H1 (cell line): Measurements from ENCODE around the gene SLC5A2. TPM values are rescaled to one million over a fixed set of nuclear protein-coding genes. Genes with fewer than 3 reads are reported as not detected.

Experiments used
- CTBP2 ChIP-seq: IDR thresholded peaks from 2 replicates; pipeline ENCODE4 v1.7.0; 2011; ENCODE audit warnings: borderline replicate concordance, mild to moderate bottlenecking, moderate library complexity, mixed read lengths, low read length; ENCODE audit not compliant: insufficient read depth, insufficient read length
- KDM1A ChIP-seq: fragments of 200-600, 300-600 bp; sonication (generic); IDR thresholded peaks from 2 replicates; pipeline ENCODE4 v1.7.1; 2016; ENCODE audit warnings: mild to moderate bottlenecking, low read length, borderline replicate concordance
- MAFK ChIP-seq: IDR thresholded peaks from 2 replicates; pipeline ENCODE4 v1.6.1; 2012; ENCODE audit warnings: low read depth, mild to moderate bottlenecking, improper control_type of control experiment, low read length
- NRF1 ChIP-seq: IDR thresholded peaks from 2 replicates; pipeline ENCODE4 v1.6.1; 2011; ENCODE audit warnings: mild to moderate bottlenecking, low read depth, low read length, improper control_type of control experiment
- POLR2A ChIP-seq, 2 experiments: IDR thresholded peaks; 1 replicate in 1 of 2; 2 replicates in 1 of 2; pipeline ENCODE4 v1.6.1; 2011; ENCODE audit warnings: low read depth in 2 of 2, low read length in 2 of 2, mild to moderate bottlenecking in 2 of 2; ENCODE audit errors: control extremely low read depth in 1 of 2
- RXRA ChIP-seq: IDR thresholded peaks from 2 replicates; pipeline ENCODE4 v1.6.1; 2011; ENCODE audit warnings: low read depth, mild to moderate bottlenecking, low read length, moderate library complexity; ENCODE audit not compliant: insufficient read depth
- SRF ChIP-seq: IDR thresholded peaks from 2 replicates; pipeline ENCODE4 v1.6.1; 2011; ENCODE audit warnings: mild to moderate bottlenecking, low read depth, low read length, moderate library complexity
- TAF7 ChIP-seq: optimal IDR thresholded peaks from 2 replicates; pipeline ENCODE3; 2011; ENCODE audit warnings: low read depth, mild to moderate bottlenecking, inconsistent platforms, low read length, moderate library complexity, borderline replicate concordance
- TEAD4 ChIP-seq: IDR thresholded peaks from 2 replicates; pipeline ENCODE4 v1.6.1; 2012; ENCODE audit warnings: low read depth, low read length, inconsistent platforms, mixed read lengths
- polyA plus RNA-seq, 7 experiments: library from polyadenylated mRNA; depleted of rRNA in 3 of 7; stranded (reverse) in 5 of 7; unstranded in 2 of 7; fragments of >200 nt in 5 of 7; fragments of 200-250 nt in 2 of 7; gene quantifications; 1 replicate in 5 of 7; 2 replicates in 1 of 7; 4 replicates in 1 of 7; pipeline versions ENCODE4 v1.2.1 to v1.2.3, GENCODE V29; 2011 to 2013; ENCODE audit warnings: missing spikeins in 2 of 7, mixed read lengths in 2 of 7
- total RNA-seq: library from RNA; stranded (reverse); fragmentation: NEBNext Ultra II Directional; extraction: Animal tissue kit (Norgen Biotek cat#: 25700); gene quantifications from 2 replicates; pipeline ENCODE4 v1.2.1, GENCODE V29; 2021

Gene SLC5A2
- total and polyA plus RNA-seq, 2 of the 8 experiments (the other 6 are each of a cell fraction or from before 2014, with no cell fraction given) = 0.56 to 4.4 TPM

- TF ChIP-seq NRF1 = no peak
- TF ChIP-seq TEAD4 = no peak
- no peak for TF ChIP-seq POLR2A (IDR thresholded peaks at IDR 0.05; ENCODE audit: control extremely low read depth in 1 of 2, low read depth in 2 of 2, low read length in 2 of 2)
- no peak for TF ChIP-seq CTBP2
- TF ChIP-seq SRF = no peak
- TF ChIP-seq TAF7 = no peak
- TF ChIP-seq MAFK = no peak
- TF ChIP-seq KDM1A = no peak
- TF ChIP-seq RXRA = no peak
These were observed 37.0 kb downstream of the SLC5A2 start (continued) for GRCh38 chr16:31519759-31520431.
